ENCODE results near the gene DCAKD.
A peak's percentile ranks its signal among the peaks of the same experiment; 100 is the strongest.

The DCAKD gene

GRCh38 chr17:45029096-45029495, 22.3 kb downstream of the DCAKD start:
- Histone ChIP-seq H3K4me1 (ENCODE audit: control insufficient read depth, insufficient read depth, low read length) (no peaks in the 10 kb centered on the region), H3K4me3 (ENCODE audit: low read length) (no peak overlapping the region), H3K9me3 (ENCODE audit: control insufficient read depth, low read length) (no peaks in the 10 kb centered on the region), H3K36me3 (ENCODE audit: control insufficient read depth, insufficient read depth, low read length, severe bottlenecking) (peaks cover 62% of the 10 kb centered on the region), H3K9ac (ENCODE audit: low read length) (no peak overlapping the region), H3K27me3 (replicated peaks; ENCODE audit: control insufficient read depth, insufficient read depth, low read length) (no peaks in the 10 kb centered on the region)
- no peak for DNase-seq (ENCODE audit: low read depth)

GRCh38 chr17:45022655-45023339, 28.6 kb downstream of the DCAKD start:
- Histone ChIP-seq H3K9ac (ENCODE audit: low read length) (peak overlapping the region; percentile 82), H3K4me1 (ENCODE audit: control insufficient read depth, insufficient read depth, low read length) (peaks cover 21% of the 10 kb centered on the region), H3K9me3 (ENCODE audit: control insufficient read depth, low read length) (no peaks in the 10 kb centered on the region), H3K27me3 (replicated peaks; ENCODE audit: control insufficient read depth, insufficient read depth, low read length) (no peaks in the 10 kb centered on the region), H3K4me3 (ENCODE audit: low read length) (no peak overlapping the region), H3K36me3 (ENCODE audit: control insufficient read depth, insufficient read depth, low read length, severe bottlenecking) (peaks cover 21% of the 10 kb centered on the region)
- DNase-seq (ENCODE audit: low read depth) = no peak

- H3K27me3 ChIP-seq (replicated peaks; ENCODE audit: control insufficient read depth, insufficient read depth, low read length) = no peaks in the 10 kb centered on the region
- H3K9ac ChIP-seq (ENCODE audit: low read length) = peak overlapping the region; percentile 82
- H3K4me1 ChIP-seq (ENCODE audit: control insufficient read depth, insufficient read depth, low read length) = peaks cover 21% of the 10 kb centered on the region
- no peak overlapping the region for H3K4me3 ChIP-seq (ENCODE audit: low read length)
- peaks cover 21% of the 10 kb centered on the region for H3K36me3 ChIP-seq (ENCODE audit: control insufficient read depth, insufficient read depth, low read length, severe bottlenecking)
- no peaks in the 10 kb centered on the region for H3K9me3 ChIP-seq (ENCODE audit: control insufficient read depth, low read length)
- no peak for DNase-seq (ENCODE audit: low read depth)
These were observed 29.2 kb downstream of the DCAKD start for GRCh38 chr17:45022288-45022648.

- H3K9ac ChIP-seq (ENCODE audit: low read length) = peak overlapping the region; percentile 82
- H3K27me3 ChIP-seq (replicated peaks; ENCODE audit: control insufficient read depth, insufficient read depth, low read length) = no peaks in the 10 kb centered on the region
- peaks cover 18% of the 10 kb centered on the region for H3K36me3 ChIP-seq (ENCODE audit: control insufficient read depth, insufficient read depth, low read length, severe bottlenecking)
- H3K4me1 ChIP-seq (ENCODE audit: control insufficient read depth, insufficient read depth, low read length) = peaks cover 21% of the 10 kb centered on the region
- peak; percentile 89 for DNase-seq (ENCODE audit: low read depth)
- peak overlapping the region; percentile 52 for H3K4me3 ChIP-seq (ENCODE audit: low read length)
- no peaks in the 10 kb centered on the region for H3K9me3 ChIP-seq (ENCODE audit: control insufficient read depth, low read length)
These were observed 29.7 kb downstream of the DCAKD start for GRCh38 chr17:45021607-45022287.

GRCh38 chr17:45020354-45021138, 30.9 kb downstream of the DCAKD start:
- H3K36me3 ChIP-seq (ENCODE audit: control insufficient read depth, insufficient read depth, low read length, severe bottlenecking) = peaks cover 15% of the 10 kb centered on the region
- H3K9ac ChIP-seq (ENCODE audit: low read length) = peak overlapping the region; percentile 82
- DNase-seq (ENCODE audit: low read depth) = no peak
- no peaks in the 10 kb centered on the region for H3K27me3 ChIP-seq (replicated peaks; ENCODE audit: control insufficient read depth, insufficient read depth, low read length)
- H3K4me1 ChIP-seq (ENCODE audit: control insufficient read depth, insufficient read depth, low read length) = peaks cover 21% of the 10 kb centered on the region
- no peaks in the 10 kb centered on the region for H3K9me3 ChIP-seq (ENCODE audit: control insufficient read depth, low read length)
- H3K4me3 ChIP-seq (ENCODE audit: low read length) = no peak overlapping the region

GRCh38 chr17:45018848-45019711, 32.4 kb downstream of the DCAKD start:
- peak overlapping the region; percentile 73 for H3K4me3 ChIP-seq (ENCODE audit: low read length)
- DNase-seq (ENCODE audit: low read depth) = peak; percentile 89
- peaks cover 21% of the 10 kb centered on the region for H3K4me1 ChIP-seq (ENCODE audit: control insufficient read depth, insufficient read depth, low read length)
- H3K27me3 ChIP-seq (replicated peaks; ENCODE audit: control insufficient read depth, insufficient read depth, low read length) = no peaks in the 10 kb centered on the region
- H3K36me3 ChIP-seq (ENCODE audit: control insufficient read depth, insufficient read depth, low read length, severe bottlenecking) = peaks cover 3% of the 10 kb centered on the region
- peak overlapping the region; percentile 66 for H3K9ac ChIP-seq (ENCODE audit: low read length)
- H3K9me3 ChIP-seq (ENCODE audit: control insufficient read depth, low read length) = no peaks in the 10 kb centered on the region

GRCh38 chr17:45018514-45018847, 33.0 kb downstream of the DCAKD start:
- no peak for DNase-seq (ENCODE audit: low read depth)
- peak overlapping the region; percentile 73 for H3K4me3 ChIP-seq (ENCODE audit: low read length)

GRCh38 chr17:45016823-45017222, 34.6 kb downstream of the DCAKD start:
- Histone ChIP-seq H3K36me3 (ENCODE audit: control insufficient read depth, insufficient read depth, low read length, severe bottlenecking) (no peaks in the 10 kb centered on the region), H3K27me3 (replicated peaks; ENCODE audit: control insufficient read depth, insufficient read depth, low read length) (no peaks in the 10 kb centered on the region), H3K4me1 (ENCODE audit: control insufficient read depth, insufficient read depth, low read length) (peaks cover 26% of the 10 kb centered on the region), H3K9me3 (ENCODE audit: control insufficient read depth, low read length) (no peaks in the 10 kb centered on the region), H3K9ac (ENCODE audit: low read length) (no peak overlapping the region), H3K4me3 (ENCODE audit: low read length) (no peak overlapping the region)
- DNase-seq (ENCODE audit: low read depth) = no peak

More at GRCh38 chr17:45018514-45018847, 33.0 kb downstream of the DCAKD start:
- Histone ChIP-seq H3K4me1 (ENCODE audit: control insufficient read depth, insufficient read depth, low read length) (peaks cover 21% of the 10 kb centered on the region), H3K9me3 (ENCODE audit: control insufficient read depth, low read length) (no peaks in the 10 kb centered on the region), H3K9ac (ENCODE audit: low read length) (peak overlapping the region; percentile 66), H3K27me3 (replicated peaks; ENCODE audit: control insufficient read depth, insufficient read depth, low read length) (no peaks in the 10 kb centered on the region), H3K36me3 (ENCODE audit: control insufficient read depth, insufficient read depth, low read length, severe bottlenecking) (no peaks in the 10 kb centered on the region)

- Histone ChIP-seq H3K4me1 (ENCODE audit: control insufficient read depth, insufficient read depth, low read length) (peaks cover 20% of the 10 kb centered on the region), H3K9me3 (ENCODE audit: control insufficient read depth, low read length) (no peaks in the 10 kb centered on the region)
- DNase-seq (ENCODE audit: low read depth) = no peak
These were observed 35.2 kb downstream of the DCAKD start for GRCh38 chr17:45016237-45016636.

GRCh38 chr17:45013021-45013997, 38.1 kb downstream of the DCAKD start:
- Histone ChIP-seq H3K4me1 (ENCODE audit: control insufficient read depth, insufficient read depth, low read length) (peaks cover 10% of the 10 kb centered on the region), H3K4me3 (ENCODE audit: low read length) (no peak overlapping the region)
- no peak for DNase-seq (ENCODE audit: low read depth)

More at GRCh38 chr17:45016237-45016636, 35.2 kb downstream of the DCAKD start:
- Histone ChIP-seq H3K4me3 (ENCODE audit: low read length) (no peak overlapping the region), H3K27me3 (replicated peaks; ENCODE audit: control insufficient read depth, insufficient read depth, low read length) (no peaks in the 10 kb centered on the region), H3K9ac (ENCODE audit: low read length) (no peak overlapping the region), H3K36me3 (ENCODE audit: control insufficient read depth, insufficient read depth, low read length, severe bottlenecking) (no peaks in the 10 kb centered on the region)

More at GRCh38 chr17:45013021-45013997, 38.1 kb downstream of the DCAKD start:
- H3K9ac ChIP-seq (ENCODE audit: low read length) = peak overlapping the region; percentile 30
- peaks cover under 1% of the 10 kb centered on the region for H3K27me3 ChIP-seq (replicated peaks; ENCODE audit: control insufficient read depth, insufficient read depth, low read length)
- no peaks in the 10 kb centered on the region for H3K36me3 ChIP-seq (ENCODE audit: control insufficient read depth, insufficient read depth, low read length, severe bottlenecking)
- H3K9me3 ChIP-seq (ENCODE audit: control insufficient read depth, low read length) = no peaks in the 10 kb centered on the region
